ENCODE measurements around the gene LYZL1. TPM values are rescaled to one million over a fixed set of nuclear protein-coding genes. Genes with fewer than 3 reads are reported as not detected.
"Not testable (repeated sequence)": the region's sequence is repeated elsewhere in the genome, so short reads cannot be mapped to it uniquely, and the experiment has no call there.

The LYZL1 gene
- total RNA-seq = not detected

- H3K27ac Mint-ChIP-seq; H3K4me1 Mint-ChIP-seq; POLR2A ChIA-PET; H3K4me3 Mint-ChIP-seq; CTCF ChIA-PET; DNase-seq; H3K36me3 Mint-ChIP-seq (ENCODE audit: low read depth); H3K9me3 Mint-ChIP-seq: not testable (repeated sequence)
- peaks cover 13% of the 10 kb centered on the region for H3K27me3 Mint-ChIP-seq
Measured at GRCh38 chr10:29288906-29289305, at the start of gene LYZL1. TSS of gene LYZL1 (plus strand) at chr10:29289070. CDS start at chr10:29291868, 2,798 bp downstream.

GRCh38 chr10:29239569-29240472 is 49.0 kb upstream of the LYZL1 start:
- H3K9me3 Mint-ChIP-seq = no peaks in the 10 kb centered on the region
- ChIA-PET POLR2A (no interaction called here), CTCF (no interaction called here)
- no peak overlapping the region for H3K27ac Mint-ChIP-seq
- H3K4me3 Mint-ChIP-seq = no peak overlapping the region
- no peaks in the 10 kb centered on the region for H3K4me1 Mint-ChIP-seq
- no peaks in the 10 kb centered on the region for H3K27me3 Mint-ChIP-seq
- no peak for DNase-seq
- no peaks in the 10 kb centered on the region for H3K36me3 Mint-ChIP-seq (ENCODE audit: low read depth)

- CTCF ChIA-PET = interaction anchor here (0.7 kb wide), 1 partner anchor 145 kb away, joined by 3 read pairs; no protein-coding TSS in a partner anchor
- H3K4me3 Mint-ChIP-seq = no peak overlapping the region
- no peak overlapping the region for H3K27ac Mint-ChIP-seq
- DNase-seq = no peak
- H3K27me3 Mint-ChIP-seq = no peaks in the 10 kb centered on the region
- H3K36me3 Mint-ChIP-seq (ENCODE audit: low read depth) = no peaks in the 10 kb centered on the region
- H3K4me1 Mint-ChIP-seq = no peaks in the 10 kb centered on the region
- H3K9me3 Mint-ChIP-seq = no peaks in the 10 kb centered on the region
- POLR2A ChIA-PET = no interaction called here
Measured at GRCh38 chr10:29240986-29241660, 47.7 kb upstream of the LYZL1 start.

GRCh38 chr10:29241925-29242324 is 46.9 kb upstream of the LYZL1 start:
- H3K36me3 Mint-ChIP-seq (ENCODE audit: low read depth) = no peaks in the 10 kb centered on the region
- H3K27ac Mint-ChIP-seq = no peak overlapping the region
- no peak for DNase-seq
- H3K4me3 Mint-ChIP-seq = no peak overlapping the region
- H3K4me1 Mint-ChIP-seq = no peaks in the 10 kb centered on the region
- ChIA-PET CTCF (no interaction called here), POLR2A (no interaction called here)
- no peaks in the 10 kb centered on the region for H3K9me3 Mint-ChIP-seq
- no peaks in the 10 kb centered on the region for H3K27me3 Mint-ChIP-seq

GRCh38 chr10:29243066-29243465 is 45.8 kb upstream of the LYZL1 start:
- Mint-ChIP-seq H3K4me1 (no peaks in the 10 kb centered on the region), H3K27me3 (no peaks in the 10 kb centered on the region), H3K4me3 (no peak overlapping the region), H3K27ac (no peak overlapping the region), H3K36me3 (ENCODE audit: low read depth) (no peaks in the 10 kb centered on the region), H3K9me3 (no peaks in the 10 kb centered on the region)
- ChIA-PET CTCF (interaction anchor here (1.5 kb wide), 1 partner anchor 10 kb away, joined by 3 read pairs; no protein-coding TSS in a partner anchor), POLR2A (no interaction called here)
- no peak for DNase-seq

GRCh38 chr10:29243750-29244149 is 45.1 kb upstream of the LYZL1 start:
- H3K4me1 Mint-ChIP-seq = no peaks in the 10 kb centered on the region
- POLR2A ChIA-PET = no interaction called here

GRCh38 chr10:29244978-29245377 is 43.9 kb upstream of the LYZL1 start:
- H3K36me3 Mint-ChIP-seq (ENCODE audit: low read depth) = no peaks in the 10 kb centered on the region
- POLR2A ChIA-PET = no interaction called here

More at GRCh38 chr10:29243750-29244149, 45.1 kb upstream of the LYZL1 start:
- H3K27ac Mint-ChIP-seq = no peak overlapping the region
- no peaks in the 10 kb centered on the region for H3K9me3 Mint-ChIP-seq
- no peaks in the 10 kb centered on the region for H3K27me3 Mint-ChIP-seq
- CTCF ChIA-PET = interaction anchor here (1.5 kb wide), 1 partner anchor 10 kb away, joined by 3 read pairs; no protein-coding TSS in a partner anchor
- no peak for DNase-seq
- H3K4me3 Mint-ChIP-seq = no peak overlapping the region
- H3K36me3 Mint-ChIP-seq (ENCODE audit: low read depth) = no peaks in the 10 kb centered on the region

GRCh38 chr10:29245476-29245875 is 43.4 kb upstream of the LYZL1 start:
- no peak overlapping the region for H3K27ac Mint-ChIP-seq
- no peak overlapping the region for H3K4me3 Mint-ChIP-seq
- ChIA-PET POLR2A (no interaction called here), CTCF (no interaction called here)
- no peaks in the 10 kb centered on the region for H3K27me3 Mint-ChIP-seq
- no peaks in the 10 kb centered on the region for H3K36me3 Mint-ChIP-seq (ENCODE audit: low read depth)
- H3K4me1 Mint-ChIP-seq = no peaks in the 10 kb centered on the region
- no peaks in the 10 kb centered on the region for H3K9me3 Mint-ChIP-seq
- no peak for DNase-seq

More at GRCh38 chr10:29244978-29245377, 43.9 kb upstream of the LYZL1 start:
- DNase-seq = no peak
- Mint-ChIP-seq H3K9me3 (no peaks in the 10 kb centered on the region), H3K4me3 (no peak overlapping the region), H3K27ac (no peak overlapping the region), H3K4me1 (no peaks in the 10 kb centered on the region), H3K27me3 (no peaks in the 10 kb centered on the region)
- CTCF ChIA-PET = no interaction called here

GRCh38 chr10:29246449-29246848 is 42.4 kb upstream of the LYZL1 start:
- H3K27ac Mint-ChIP-seq = no peak overlapping the region
- H3K27me3 Mint-ChIP-seq = no peaks in the 10 kb centered on the region
- DNase-seq = no peak
- H3K4me1 Mint-ChIP-seq = no peaks in the 10 kb centered on the region
- no peaks in the 10 kb centered on the region for H3K36me3 Mint-ChIP-seq (ENCODE audit: low read depth)
- POLR2A ChIA-PET = no interaction called here
- H3K4me3 Mint-ChIP-seq = no peak overlapping the region
- CTCF ChIA-PET = no interaction called here
- no peaks in the 10 kb centered on the region for H3K9me3 Mint-ChIP-seq

GRCh38 chr10:29248158-29248557 is 40.7 kb upstream of the LYZL1 start:
- Mint-ChIP-seq H3K36me3 (ENCODE audit: low read depth) (no peaks in the 10 kb centered on the region), H3K9me3 (no peaks in the 10 kb centered on the region), H3K4me1 (no peaks in the 10 kb centered on the region), H3K4me3 (no peak overlapping the region), H3K27ac (no peak overlapping the region), H3K27me3 (peaks cover 2% of the 10 kb centered on the region)
- DNase-seq = no peak
- ChIA-PET CTCF (no interaction called here), POLR2A (no interaction called here)

- no peak overlapping the region for H3K27ac Mint-ChIP-seq
- no peaks in the 10 kb centered on the region for H3K4me1 Mint-ChIP-seq
- DNase-seq = no peak
- POLR2A ChIA-PET = no interaction called here
- H3K36me3 Mint-ChIP-seq (ENCODE audit: low read depth) = no peaks in the 10 kb centered on the region
- CTCF ChIA-PET = no interaction called here
- H3K4me3 Mint-ChIP-seq = no peak overlapping the region
- no peaks in the 10 kb centered on the region for H3K9me3 Mint-ChIP-seq
- H3K27me3 Mint-ChIP-seq = peaks cover 8% of the 10 kb centered on the region
Measured at GRCh38 chr10:29249018-29249417, 39.9 kb upstream of the LYZL1 start.

GRCh38 chr10:29250066-29250465 is 38.8 kb upstream of the LYZL1 start:
- ChIA-PET CTCF (no interaction called here), POLR2A (no interaction called here)
- Mint-ChIP-seq H3K9me3 (no peaks in the 10 kb centered on the region), H3K4me1 (no peaks in the 10 kb centered on the region), H3K36me3 (ENCODE audit: low read depth) (no peaks in the 10 kb centered on the region), H3K27ac (no peak overlapping the region), H3K27me3 (peaks cover 8% of the 10 kb centered on the region), H3K4me3 (no peak overlapping the region)
- no peak for DNase-seq

- ChIA-PET POLR2A (no interaction called here), CTCF (interaction anchor here (0.7 to 1.1 kb wide), 2 partner anchors 10 to 1413 kb away, joined by 3 to 4 read pairs; no protein-coding TSS in a partner anchor)
- H3K9me3 Mint-ChIP-seq = no peaks in the 10 kb centered on the region
- no peak overlapping the region for H3K27ac Mint-ChIP-seq
- peaks cover 9% of the 10 kb centered on the region for H3K27me3 Mint-ChIP-seq
- H3K4me3 Mint-ChIP-seq = no peak overlapping the region
- H3K4me1 Mint-ChIP-seq = no peaks in the 10 kb centered on the region
- DNase-seq = no peak
- H3K36me3 Mint-ChIP-seq (ENCODE audit: low read depth) = no peaks in the 10 kb centered on the region
Measured at GRCh38 chr10:29252811-29253689, 35.8 kb upstream of the LYZL1 start.
